Measurements from ENCODE around the gene HOXB9. TPM values are rescaled to one million over a fixed set of nuclear protein-coding genes. Genes with fewer than 3 reads are reported as not detected.

Gene HOXB9
- total and polyA plus RNA-seq, 9 of the 15 experiments (the other 6 are each of a cell fraction or from before 2014, with no cell fraction given), result 3.1 to 196 (median 77.6) TPM

DNA sequence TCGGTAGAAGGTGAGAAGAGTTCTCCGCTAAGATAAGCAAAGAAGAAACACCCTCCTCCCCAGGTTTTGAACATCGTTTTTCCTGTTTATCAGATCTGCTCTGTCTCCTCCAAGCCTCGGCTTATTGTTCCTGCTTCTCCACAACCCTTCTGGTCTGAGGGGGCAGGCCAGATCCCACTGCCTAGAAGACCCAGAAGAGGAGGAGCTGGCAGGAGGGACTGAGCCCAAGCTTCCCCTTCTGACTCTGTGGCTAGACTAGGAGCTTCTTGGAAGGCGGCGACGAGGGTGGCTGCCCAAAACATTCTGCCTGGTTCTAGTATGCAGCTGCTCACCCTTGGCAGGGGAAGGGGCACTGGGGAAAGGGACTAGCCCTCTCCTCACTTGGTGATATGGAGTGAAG lies 27.4 kb downstream of the HOXB9 start:
- FAIRE-seq (peak; percentile 11), ATAC-seq (no peak), DNase-seq (ENCODE audit: extremely low read depth in 1 of 4, low spot score in 3 of 4) (no peak)
- POLR2A ChIA-PET, result interaction anchor here (1.1 to 2.3 kb wide), 2 partner anchors 9 to 10 kb away, joined by 5 to 10 read pairs; no protein-coding TSS in a partner anchor
- H3K9ac ChIP-seq (ENCODE audit: insufficient read depth in 1 of 2, low read depth in 2 of 2, low read length in 2 of 2), result no peak overlapping the region; a peak in 1 of 4 replicates
- H3K9me1 ChIP-seq (ENCODE audit: control insufficient read depth, insufficient read depth, low read length), result no peaks in the 10 kb centered on the region
- no peaks in the 10 kb centered on the region; the same call in 1 of the 2 replicates for H4K20me1 ChIP-seq (replicated peaks; ENCODE audit: control insufficient read depth, insufficient read depth, low read length)
- no peaks in the 10 kb centered on the region for H3K9me3 ChIP-seq (replicated peaks; ENCODE audit: control insufficient read depth, insufficient read depth, low read depth, low read length)
- no peak overlapping the region for H3K4me3 ChIP-seq
- no peak overlapping the region for H3K4me2 ChIP-seq (ENCODE audit: insufficient read depth, low read length)
- WGBS (ENCODE audit: insufficient coverage, low coverage, missing lambda C conversion rate), result 47% methylated on average over 7 of the region's 7 CpGs
- CTCF ChIA-PET (ENCODE audit: low intra/inter-chr PET ratio), result no interaction called here
- intact Hi-C loops (cut with micrococcal nuclease), result no loop called here
- H3K27ac ChIP-seq (ENCODE audit: extremely low read depth, low read depth, low read length), result no peak overlapping the region
- H3K36me3 ChIP-seq (ENCODE audit: control insufficient read depth, insufficient read depth, low read length), result no peaks in the 10 kb centered on the region; the same call in 2 of the 3 replicates
- in situ Hi-C loops (cut with MboI), result no loop called here
- no peaks in the 10 kb centered on the region for H3K27me3 ChIP-seq (ENCODE audit: control insufficient read depth in 2 of 2, insufficient read depth in 2 of 2, low read length in 2 of 2)
- BruUV-seq (replicated peaks), result no TSS peak
- no peak overlapping the region for H2AFZ ChIP-seq (ENCODE audit: low read depth, low read length)
- peaks cover 29 to 63% of the 10 kb centered on the region in 2 experiments; a peak in 4 of 5 replicates for H3K4me1 ChIP-seq (replicated peaks in 1 of 2; ENCODE audit: control insufficient read depth in 2 of 2, insufficient read depth in 2 of 2, low read length in 2 of 2)
- peaks cover 52% of the 10 kb centered on the region for H3K79me2 ChIP-seq (ENCODE audit: control insufficient read depth, insufficient read depth, low read length)
- TF ChIP-seq ZNF24 (IDR thresholded peaks at IDR 0.05), result no peak
- no peak for TF ChIP-seq PRPF4 (IDR thresholded peaks at IDR 0.05; ENCODE audit: insufficient read depth, low read depth, low read length, poor library complexity, severe bottlenecking)
- no peak for TF ChIP-seq RBBP5 (IDR thresholded peaks at IDR 0.05; ENCODE audit: borderline replicate concordance, insufficient read depth, low read length, poor library complexity, severe bottlenecking)
- TF ChIP-seq RBFOX2 (IDR thresholded peaks at IDR 0.05; ENCODE audit: low read depth, low read length), result no peak
- TF ChIP-seq KLF10 (CRISPR knock-in tag; IDR thresholded peaks at IDR 0.05), result no peak
- TF ChIP-seq, protein P1, sequence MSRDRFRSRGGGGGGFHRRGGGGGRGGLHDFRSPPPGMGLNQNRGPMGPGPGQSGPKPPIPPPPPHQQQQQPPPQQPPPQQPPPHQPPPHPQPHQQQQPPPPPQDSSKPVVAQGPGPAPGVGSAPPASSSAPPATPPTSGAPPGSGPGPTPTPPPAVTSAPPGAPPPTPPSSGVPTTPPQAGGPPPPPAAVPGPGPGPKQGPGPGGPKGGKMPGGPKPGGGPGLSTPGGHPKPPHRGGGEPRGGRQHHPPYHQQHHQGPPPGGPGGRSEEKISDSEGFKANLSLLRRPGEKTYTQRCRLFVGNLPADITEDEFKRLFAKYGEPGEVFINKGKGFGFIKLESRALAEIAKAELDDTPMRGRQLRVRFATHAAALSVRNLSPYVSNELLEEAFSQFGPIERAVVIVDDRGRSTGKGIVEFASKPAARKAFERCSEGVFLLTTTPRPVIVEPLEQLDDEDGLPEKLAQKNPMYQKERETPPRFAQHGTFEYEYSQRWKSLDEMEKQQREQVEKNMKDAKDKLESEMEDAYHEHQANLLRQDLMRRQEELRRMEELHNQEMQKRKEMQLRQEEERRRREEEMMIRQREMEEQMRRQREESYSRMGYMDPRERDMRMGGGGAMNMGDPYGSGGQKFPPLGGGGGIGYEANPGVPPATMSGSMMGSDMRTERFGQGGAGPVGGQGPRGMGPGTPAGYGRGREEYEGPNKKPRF (IDR thresholded peaks at IDR 0.05; ENCODE audit: low read depth, low read length), result no peak
- TF ChIP-seq ADNP (tag; IDR thresholded peaks at IDR 0.05), result no peak
- no peak for TF ChIP-seq FOS (IDR thresholded peaks at IDR 0.05; ENCODE audit: extremely low read depth, insufficient read length)
- TF ChIP-seq ZNF699 (CRISPR knock-in tag; IDR thresholded peaks at IDR 0.05; ENCODE audit: insufficient replicate concordance), result no peak
- TF ChIP-seq, protein P2, sequence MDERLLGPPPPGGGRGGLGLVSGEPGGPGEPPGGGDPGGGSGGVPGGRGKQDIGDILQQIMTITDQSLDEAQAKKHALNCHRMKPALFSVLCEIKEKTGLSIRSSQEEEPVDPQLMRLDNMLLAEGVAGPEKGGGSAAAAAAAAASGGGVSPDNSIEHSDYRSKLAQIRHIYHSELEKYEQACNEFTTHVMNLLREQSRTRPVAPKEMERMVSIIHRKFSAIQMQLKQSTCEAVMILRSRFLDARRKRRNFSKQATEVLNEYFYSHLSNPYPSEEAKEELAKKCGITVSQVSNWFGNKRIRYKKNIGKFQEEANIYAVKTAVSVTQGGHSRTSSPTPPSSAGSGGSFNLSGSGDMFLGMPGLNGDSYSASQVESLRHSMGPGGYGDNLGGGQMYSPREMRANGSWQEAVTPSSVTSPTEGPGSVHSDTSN (CRISPR knock-in tag; IDR thresholded peaks at IDR 0.05; ENCODE audit: low read depth), result no peak
- TF ChIP-seq, protein P2 (tag; conservative IDR thresholded peaks at IDR 0.05; ENCODE audit: low read depth), result no peak
- TF ChIP-seq CSDE1 (IDR thresholded peaks at IDR 0.05), result no peak
- no peak for TF ChIP-seq YY1 (IDR thresholded peaks at IDR 0.05; ENCODE audit: borderline replicate concordance in 1 of 3, control insufficient read depth in 1 of 3, extremely low read depth in 1 of 3, insufficient read depth in 3 of 3, insufficient read length in 1 of 3, insufficient replicate concordance in 2 of 3, low read depth in 1 of 3, low read length in 2 of 3)
- no peak for TF ChIP-seq ASH1L (IDR thresholded peaks at IDR 0.05; ENCODE audit: borderline replicate concordance, low read depth, partially characterized antibody)
- no peak for TF ChIP-seq DDX20 (tag; IDR thresholded peaks at IDR 0.05; ENCODE audit: low read depth)

Measured in K562 (cell line).